Osteoblast (primary cell): ENCODE measurements around the gene CD93. TPM values are rescaled to one million over a fixed set of nuclear protein-coding genes. Genes with fewer than 3 reads are reported as not detected.
A peak's percentile ranks its signal among the peaks of the same experiment; 100 is the strongest.

ENCODE experiments used
- DNase-seq: peaks from one replicate; pipeline ENCODE4 v3.0.0; 2011; ENCODE audit warnings: low spot score, mixed read lengths; ENCODE audit not compliant: insufficient read length; ENCODE audit errors: missing footprints
- H2AFZ ChIP-seq: 2 replicates; pipeline ENCODE4 v1.6.0; 2011; ENCODE audit warnings: mild to moderate bottlenecking, low read length
- H3K27ac ChIP-seq: 2 replicates; pipeline ENCODE4 v1.5.1; 2011; ENCODE audit warnings: mild to moderate bottlenecking, low read depth, low read length, moderate library complexity
- H3K27me3 ChIP-seq: 2 replicates; pipeline ENCODE4 v1.6.0; 2012; ENCODE audit warnings: mild to moderate bottlenecking, control low read depth, inconsistent platforms, low read length, moderate library complexity; ENCODE audit not compliant: insufficient read depth
- H3K36me3 ChIP-seq: 2 replicates; pipeline ENCODE4 v1.5.1; 2011; ENCODE audit warnings: mild to moderate bottlenecking, low read length, control low read depth, moderate library complexity; ENCODE audit not compliant: insufficient read depth
- H3K4me1 ChIP-seq: 2 replicates; pipeline ENCODE4 v1.5.1; 2011; ENCODE audit warnings: mild to moderate bottlenecking, low read length, control low read depth, moderate library complexity; ENCODE audit not compliant: insufficient read depth
- H3K4me2 ChIP-seq: 2 replicates; pipeline ENCODE4 v1.6.0; 2011; ENCODE audit warnings: mild to moderate bottlenecking, low read length; ENCODE audit not compliant: insufficient read depth
- H3K4me3 ChIP-seq: fragments of 200-600 bp; sonication (generic); 3 replicates; pipeline ENCODE4 v1.5.1; 2012; ENCODE audit warnings: mild to moderate bottlenecking, low read length, inconsistent platforms; ENCODE audit not compliant: insufficient read depth
- H3K79me2 ChIP-seq: 2 replicates; pipeline ENCODE4 v1.6.0; 2012; ENCODE audit warnings: mild to moderate bottlenecking, low read length, control low read depth, inconsistent platforms; ENCODE audit not compliant: insufficient read depth
- H3K9me3 ChIP-seq: 2 replicates; pipeline ENCODE4 v1.5.1; 2011; ENCODE audit warnings: low read depth, low read length, control low read depth
- H4K20me1 ChIP-seq: 2 replicates; pipeline ENCODE4 v1.6.0; 2012; ENCODE audit warnings: mild to moderate bottlenecking, low read length, control low read depth; ENCODE audit not compliant: insufficient read depth
- CTCF ChIP-seq: IDR thresholded peaks from 2 replicates; pipeline ENCODE4 v1.5.1; 2011; ENCODE audit warnings: mild to moderate bottlenecking, low read depth, low read length, moderate library complexity; ENCODE audit errors: extremely low read depth
- total RNA-seq: library from RNA; depleted of rRNA; stranded (reverse); fragments of >200 nt; gene quantifications from 2 replicates; pipeline ENCODE4 v1.2.3, GENCODE V29; 2012

The CD93 gene
- total RNA-seq, 1 donor: not detected

- DNase-seq: no peak
- H3K27me3 ChIP-seq: no peaks in the 10 kb centered on the region
- TF ChIP-seq CTCF: no peak
- H3K4me3 ChIP-seq: no peak overlapping the region
- peaks cover 16% of the 10 kb centered on the region for H3K4me1 ChIP-seq
- no peaks in the 10 kb centered on the region for H4K20me1 ChIP-seq
- H3K27ac ChIP-seq: no peak overlapping the region
- no peak overlapping the region for H3K4me2 ChIP-seq
- no peak overlapping the region for H2AFZ ChIP-seq
- H3K9me3 ChIP-seq: no peaks in the 10 kb centered on the region
- no peaks in the 10 kb centered on the region for H3K79me2 ChIP-seq
- H3K36me3 ChIP-seq: no peaks in the 10 kb centered on the region
Observed at GRCh38 chr20:23059846-23060245, 26.3 kb downstream of the CD93 start.

- H3K27me3 ChIP-seq: no peaks in the 10 kb centered on the region
- no peaks in the 10 kb centered on the region for H3K79me2 ChIP-seq
- no peak overlapping the region for H3K27ac ChIP-seq
- H2AFZ ChIP-seq: no peak overlapping the region
- no peak overlapping the region for H3K4me2 ChIP-seq
- no peak for DNase-seq
- no peaks in the 10 kb centered on the region for H3K9me3 ChIP-seq
- no peaks in the 10 kb centered on the region for H3K36me3 ChIP-seq
- peaks cover 16% of the 10 kb centered on the region for H3K4me1 ChIP-seq
- no peaks in the 10 kb centered on the region for H4K20me1 ChIP-seq
- TF ChIP-seq CTCF: no peak
- H3K4me3 ChIP-seq: no peak overlapping the region
Observed at GRCh38 chr20:23059001-23059400, 27.1 kb downstream of the CD93 start.

GRCh38 chr20:23058240-23058639, 27.9 kb downstream of the CD93 start:
- Histone ChIP-seq H3K4me3 (no peak overlapping the region), H3K36me3 (no peaks in the 10 kb centered on the region), H4K20me1 (no peaks in the 10 kb centered on the region), H3K27me3 (peaks cover under 1% of the 10 kb centered on the region), H3K9me3 (no peaks in the 10 kb centered on the region), H2AFZ (no peak overlapping the region), H3K4me2 (no peak overlapping the region), H3K4me1 (peaks cover 16% of the 10 kb centered on the region), H3K79me2 (no peaks in the 10 kb centered on the region), H3K27ac (no peak overlapping the region)
- TF ChIP-seq CTCF: peak; percentile 26
- no peak for DNase-seq

- DNase-seq: no peak
- peaks cover 13% of the 10 kb centered on the region for H3K4me1 ChIP-seq
- no peak overlapping the region for H2AFZ ChIP-seq
- no peak overlapping the region for H3K27ac ChIP-seq
- H3K27me3 ChIP-seq: peaks cover 13% of the 10 kb centered on the region
- no peaks in the 10 kb centered on the region for H3K9me3 ChIP-seq
- H3K79me2 ChIP-seq: no peaks in the 10 kb centered on the region
- H3K4me3 ChIP-seq: no peak overlapping the region
- H4K20me1 ChIP-seq: no peaks in the 10 kb centered on the region
- no peak for TF ChIP-seq CTCF
- H3K36me3 ChIP-seq: no peaks in the 10 kb centered on the region
- H3K4me2 ChIP-seq: no peak overlapping the region
Observed at GRCh38 chr20:23052904-23053303, 33.2 kb downstream of the CD93 start.
